ENCODE data around the gene RPL35. TPM values are rescaled to one million over a fixed set of nuclear protein-coding genes. Genes with fewer than 3 reads are reported as not detected.
"Not testable (repeated sequence)": the region's sequence is repeated elsewhere in the genome, so short reads cannot be mapped to it uniquely, and the experiment has no call there.

The RPL35 gene
- total RNA-seq, 4 donors from 2014 or later: 2,721 to 5,210 (median 3,159) TPM

DNA sequence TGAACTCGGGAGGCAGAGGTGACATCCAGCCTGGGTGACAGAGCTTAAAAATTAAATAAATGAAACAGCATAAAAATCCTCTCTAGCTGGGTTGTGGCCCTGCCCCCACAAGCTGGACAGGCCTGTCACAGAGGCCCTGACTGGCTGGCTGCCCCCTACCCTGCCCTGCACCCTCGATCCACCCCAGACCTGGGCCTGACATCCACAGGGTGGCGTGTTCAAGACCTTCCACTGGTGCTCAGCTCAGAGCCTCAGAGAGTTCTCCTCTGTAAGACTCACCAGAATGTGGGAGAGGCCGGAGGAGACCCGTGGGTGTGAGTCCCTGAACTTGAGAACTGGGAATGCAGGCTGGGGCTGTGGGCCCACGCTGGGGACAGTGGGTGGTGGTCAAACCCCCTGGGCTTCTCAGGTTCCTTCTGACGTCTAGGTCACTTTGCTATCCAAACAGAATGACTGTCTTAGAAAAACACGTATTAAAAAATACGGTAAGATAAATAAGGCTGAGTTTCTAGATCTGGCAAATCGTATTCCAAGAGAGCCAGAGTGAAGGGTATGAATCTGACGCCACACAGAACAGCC is 18.2 kb downstream of the RPL35 start:
- WGBS, 2 donors: 74 to 81% methylated on average over 11 of the region's 11 CpGs
- TF ChIP-seq, protein P1, sequence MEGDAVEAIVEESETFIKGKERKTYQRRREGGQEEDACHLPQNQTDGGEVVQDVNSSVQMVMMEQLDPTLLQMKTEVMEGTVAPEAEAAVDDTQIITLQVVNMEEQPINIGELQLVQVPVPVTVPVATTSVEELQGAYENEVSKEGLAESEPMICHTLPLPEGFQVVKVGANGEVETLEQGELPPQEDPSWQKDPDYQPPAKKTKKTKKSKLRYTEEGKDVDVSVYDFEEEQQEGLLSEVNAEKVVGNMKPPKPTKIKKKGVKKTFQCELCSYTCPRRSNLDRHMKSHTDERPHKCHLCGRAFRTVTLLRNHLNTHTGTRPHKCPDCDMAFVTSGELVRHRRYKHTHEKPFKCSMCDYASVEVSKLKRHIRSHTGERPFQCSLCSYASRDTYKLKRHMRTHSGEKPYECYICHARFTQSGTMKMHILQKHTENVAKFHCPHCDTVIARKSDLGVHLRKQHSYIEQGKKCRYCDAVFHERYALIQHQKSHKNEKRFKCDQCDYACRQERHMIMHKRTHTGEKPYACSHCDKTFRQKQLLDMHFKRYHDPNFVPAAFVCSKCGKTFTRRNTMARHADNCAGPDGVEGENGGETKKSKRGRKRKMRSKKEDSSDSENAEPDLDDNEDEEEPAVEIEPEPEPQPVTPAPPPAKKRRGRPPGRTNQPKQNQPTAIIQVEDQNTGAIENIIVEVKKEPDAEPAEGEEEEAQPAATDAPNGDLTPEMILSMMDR (IDR thresholded peaks at IDR 0.05): no peak
- no peak for TF ChIP-seq POLR2A (IDR thresholded peaks at IDR 0.05)
- no peak for DNase-seq (ENCODE audit: low spot score in 2 of 2)
- intact Hi-C loops (cut with DNase I; ENCODE audit: low total_unique reads): no loop called here
- H3K4me3 ChIP-seq (ENCODE audit: low read depth, poor library complexity, severe bottlenecking): no peak overlapping the region

DNA sequence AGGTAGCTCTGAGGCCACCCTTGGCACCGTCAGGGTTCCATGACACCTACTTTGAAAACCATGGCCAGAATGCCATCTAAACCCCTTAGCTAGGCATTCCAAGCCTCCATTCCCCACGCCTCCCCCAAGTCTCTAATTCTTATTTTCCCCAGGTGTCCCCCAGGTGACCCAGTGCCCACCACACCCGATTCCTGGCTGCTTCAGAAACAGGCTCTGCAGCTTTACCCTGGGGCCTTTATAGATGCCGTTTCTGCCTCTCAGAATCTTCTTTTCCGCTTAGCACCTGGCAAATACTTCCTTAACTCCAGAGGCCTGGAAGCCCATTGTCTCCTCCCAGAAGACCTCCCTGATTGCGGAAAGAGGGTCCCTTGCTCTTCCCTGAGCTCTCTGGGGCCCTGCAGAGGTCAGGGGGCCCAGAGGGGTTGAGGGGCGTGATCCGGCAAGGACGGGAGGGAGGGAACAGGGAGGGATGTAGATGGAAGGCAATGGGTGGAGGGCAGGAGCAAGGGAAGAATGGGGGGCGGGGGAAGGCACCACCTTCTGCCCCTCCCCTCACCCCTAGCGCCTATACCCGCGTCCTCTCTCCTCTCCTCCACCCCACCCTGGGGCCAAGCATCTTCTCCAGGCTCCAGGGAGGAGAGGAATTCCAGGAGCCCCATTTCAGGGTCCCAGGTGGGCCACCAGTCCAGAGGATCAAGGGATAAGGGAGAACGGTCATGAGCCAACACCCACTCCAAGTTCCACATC is 20.5 kb downstream of the RPL35 start:
- intact Hi-C loops (cut with DNase I; ENCODE audit: low total_unique reads): no loop called here
- 67 to 72% methylated on average over 14 of the region's 14 CpGs for WGBS, 2 donors
- DNase-seq (ENCODE audit: low spot score in 2 of 2): no peak
- no peak overlapping the region for H3K4me3 ChIP-seq (ENCODE audit: low read depth, poor library complexity, severe bottlenecking)
- TF ChIP-seq POLR2A (IDR thresholded peaks at IDR 0.05): no peak
- TF ChIP-seq, protein P1 (IDR thresholded peaks at IDR 0.05): no peak

DNA sequence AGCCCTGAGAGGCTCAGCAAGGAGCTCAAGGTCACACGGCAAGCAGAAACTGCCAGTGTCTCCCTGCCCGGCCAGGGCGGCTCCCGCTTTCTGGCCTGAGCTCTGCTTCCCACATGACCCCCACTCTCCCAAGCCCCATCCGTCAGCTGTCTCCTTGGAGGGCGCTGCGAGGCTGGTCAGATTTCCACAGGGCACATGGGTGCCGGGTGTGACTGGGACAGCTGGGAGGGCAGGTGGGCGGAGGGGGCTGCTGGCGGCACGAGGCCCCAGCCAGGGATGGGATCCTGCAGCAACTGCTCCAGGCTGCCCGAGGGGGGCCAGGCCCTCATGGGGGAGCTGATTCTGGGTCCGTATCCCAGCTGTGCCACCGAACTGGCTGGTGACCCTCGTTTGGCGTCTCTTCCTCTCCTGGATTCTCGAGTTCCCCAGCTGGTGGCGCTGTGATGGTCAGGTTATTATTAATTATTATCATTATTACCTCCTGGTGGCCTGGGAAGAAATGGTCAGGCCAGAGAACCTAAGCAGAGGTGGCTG is 21.4 kb downstream of the RPL35 start:
- intact Hi-C loops (cut with DNase I; ENCODE audit: low total_unique reads): no loop called here
- H3K4me3 ChIP-seq (ENCODE audit: low read depth, poor library complexity, severe bottlenecking): no peak overlapping the region
- no peak for DNase-seq (ENCODE audit: low spot score in 2 of 2)
- WGBS, 2 donors: 64 to 75% methylated on average over 18 of the region's 18 CpGs
- TF ChIP-seq, protein P1 (IDR thresholded peaks at IDR 0.05): no peak
- no peak for TF ChIP-seq POLR2A (IDR thresholded peaks at IDR 0.05)

DNA sequence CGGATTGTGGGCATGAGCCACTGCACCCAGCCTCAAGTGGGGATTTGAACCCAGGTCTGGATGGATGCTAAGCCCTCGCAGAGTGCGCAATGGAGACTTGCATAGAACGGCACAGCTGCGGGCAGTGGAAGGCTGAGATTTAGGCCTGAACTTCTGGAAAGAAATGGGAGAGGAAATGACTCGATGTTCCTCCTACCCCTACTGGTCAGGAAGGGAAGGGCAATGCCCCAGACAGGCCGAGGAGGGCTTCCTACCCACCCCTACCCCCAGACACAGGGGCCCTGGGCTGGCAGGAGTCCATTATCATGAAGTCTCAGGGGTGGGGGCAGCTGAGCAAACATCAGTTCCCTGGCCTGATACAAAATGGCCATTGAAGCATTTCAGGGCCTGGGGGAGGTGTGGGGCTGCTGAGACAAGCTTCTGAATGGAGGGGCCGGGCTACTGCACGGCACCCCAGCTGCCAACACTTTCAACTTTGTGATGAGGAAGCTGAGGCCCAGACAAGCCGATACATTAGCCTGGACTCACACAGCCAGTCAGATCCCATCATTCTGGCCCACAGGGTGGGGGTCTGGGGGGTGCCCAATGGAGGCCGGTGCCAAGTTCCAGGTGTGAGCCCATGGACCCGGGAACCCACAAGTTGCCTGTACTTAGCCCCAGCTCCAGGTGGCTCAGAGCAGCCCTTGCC is 22.0 kb downstream of the RPL35 start:
- no peak for DNase-seq (ENCODE audit: low spot score in 2 of 2)
- TF ChIP-seq POLR2A (IDR thresholded peaks at IDR 0.05): no peak
- TF ChIP-seq, protein P1 (IDR thresholded peaks at IDR 0.05): no peak
- intact Hi-C loops (cut with DNase I; ENCODE audit: low total_unique reads): no loop called here
- H3K4me3 ChIP-seq (ENCODE audit: low read depth, poor library complexity, severe bottlenecking): no peak overlapping the region
- 65 to 68% methylated on average over 10 to 12 of the region's 12 CpGs for WGBS, 2 donors

DNA sequence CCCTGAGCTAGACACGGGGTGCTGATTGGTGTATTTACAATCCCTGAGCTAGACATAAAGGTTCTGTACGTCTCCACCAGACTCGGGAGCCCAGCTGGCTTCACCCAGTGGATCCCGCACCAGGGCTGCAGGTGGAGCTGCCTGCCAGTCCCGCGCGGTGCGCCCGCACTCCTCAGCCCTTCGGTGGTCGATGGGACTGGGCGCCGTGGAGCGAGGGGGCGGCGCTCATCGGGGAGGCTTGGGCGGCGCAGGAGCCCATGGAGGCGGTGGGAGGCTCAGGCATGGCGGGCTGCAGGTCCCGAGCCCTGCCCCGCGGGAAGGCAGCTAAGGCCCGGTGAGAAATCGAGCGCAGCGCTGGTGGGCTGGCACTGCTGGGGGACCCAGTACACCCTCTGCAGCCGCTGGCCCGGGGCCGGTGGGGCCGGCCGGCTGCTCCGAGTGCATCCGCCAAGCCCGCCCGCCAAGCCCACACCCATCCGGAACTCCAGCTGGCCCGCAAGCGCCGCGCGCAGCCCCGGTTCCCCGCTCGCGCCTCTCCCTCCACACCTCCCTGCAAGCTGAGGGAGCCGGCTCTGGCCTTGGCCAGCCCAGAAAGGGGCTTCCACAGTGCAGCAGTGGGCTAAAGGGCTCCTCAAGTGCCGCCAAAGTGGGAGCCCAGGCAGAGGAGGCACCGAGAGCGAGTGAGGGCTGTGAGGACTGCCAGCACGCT is 23.0 kb downstream of the RPL35 start:
- 66 to 89% methylated on average over 18 to 25 of the region's 52 CpGs for WGBS, 2 donors
- DNase-seq (ENCODE audit: low spot score in 2 of 2); intact Hi-C loops (cut with DNase I; ENCODE audit: low total_unique reads): not testable (repeated sequence)

DNA sequence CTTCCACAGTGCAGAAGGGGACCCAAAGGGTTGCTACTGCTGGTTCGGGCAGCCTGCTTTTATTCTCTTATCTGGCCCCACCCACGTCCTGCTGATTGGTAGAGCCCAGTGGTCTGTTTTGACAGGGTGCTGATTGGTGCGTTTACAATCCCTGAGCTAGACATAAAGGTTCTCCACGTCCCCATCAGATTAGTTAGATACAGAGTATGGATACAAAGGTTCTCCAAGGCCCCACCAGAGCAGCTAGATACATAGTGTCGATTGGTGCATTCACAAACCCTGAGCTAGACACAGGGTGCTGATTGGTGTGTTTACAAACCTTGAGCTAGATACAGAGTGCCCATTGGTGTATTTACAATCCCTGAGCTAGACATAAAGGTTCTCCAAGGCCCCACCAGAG is 23.6 kb downstream of the RPL35 start:
- 73 to 82% methylated on average over 5 of the region's 5 CpGs for WGBS, 2 donors
- intact Hi-C loops (cut with DNase I; ENCODE audit: low total_unique reads); DNase-seq (ENCODE audit: low spot score in 2 of 2); H3K4me3 ChIP-seq (ENCODE audit: low read depth, poor library complexity, severe bottlenecking): not testable (repeated sequence)

More for the DNA sequence above, 23.0 kb downstream of the RPL35 start:
- H3K4me3 ChIP-seq (ENCODE audit: low read depth, poor library complexity, severe bottlenecking): not testable (repeated sequence)

Data from lower leg skin (tissue), 4 donors.